ENCODE results near the gene XBP1.
"Not testable (repeated sequence)": the region's sequence is repeated elsewhere in the genome, so short reads cannot be mapped to it uniquely, and the experiment has no call there.

XBP1 gene

GRCh38 chr22:28817919-28818859, 17.8 kb upstream of the XBP1 start:
- no peak for DNase-seq

- DNase-seq = no peak
Measured at GRCh38 chr22:28817064-28817463, 16.7 kb upstream of the XBP1 start.

GRCh38 chr22:28815729-28816128, 15.4 kb upstream of the XBP1 start:
- DNase-seq = no peak

GRCh38 chr22:28815111-28815510, 14.7 kb upstream of the XBP1 start:
- no peak for DNase-seq

GRCh38 chr22:28813772-28814518, 13.6 kb upstream of the XBP1 start:
- DNase-seq = peak in 1 of 14 donors; percentile 18

GRCh38 chr22:28812516-28812915, 12.1 kb upstream of the XBP1 start:
- DNase-seq = no peak

- no peak for DNase-seq
Measured at GRCh38 chr22:28810821-28811491, 10.6 kb upstream of the XBP1 start.

DNA sequence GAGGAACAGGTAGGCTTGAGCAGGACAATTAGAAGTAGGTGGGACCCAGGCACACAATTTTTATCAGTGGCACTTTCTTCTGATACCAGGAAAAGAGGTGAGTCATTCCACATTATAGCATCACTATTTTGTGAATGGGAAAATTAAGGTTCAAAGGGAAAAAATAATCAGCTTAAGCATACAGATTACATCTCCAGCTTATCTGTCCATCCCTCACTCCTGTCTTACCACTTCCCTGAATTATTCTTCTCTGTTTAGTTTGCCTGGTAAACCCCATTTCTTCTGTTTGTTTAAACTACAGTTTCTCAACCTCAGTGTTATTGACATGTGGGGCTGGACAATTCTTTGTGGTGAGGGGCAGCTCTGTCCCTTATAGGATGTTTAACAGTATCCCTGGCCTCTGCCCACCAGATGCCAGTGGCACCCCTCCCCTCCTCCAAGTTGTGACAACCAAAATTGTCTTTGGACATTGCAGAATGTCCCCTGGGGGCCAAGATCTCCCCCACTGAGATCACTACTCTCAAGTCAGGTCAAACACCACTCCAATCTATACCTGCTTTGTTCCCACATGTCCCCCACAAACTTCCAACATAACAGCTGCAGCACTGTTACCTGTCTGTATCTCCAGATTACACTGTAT, 8.5 kb upstream of the XBP1 start:
- DNase-seq = no peak

GRCh38 chr22:28805426-28805825, 5.1 kb upstream of the XBP1 start:
- DNase-seq = not testable (repeated sequence)

- DNase-seq = no peak
Measured at GRCh38 chr22:28802595-28803123, 2.3 kb upstream of the XBP1 start.

GRCh38 chr22:28801845-28802594, 1.7 kb upstream of the XBP1 start:
- DNase-seq = no peak

DNA sequence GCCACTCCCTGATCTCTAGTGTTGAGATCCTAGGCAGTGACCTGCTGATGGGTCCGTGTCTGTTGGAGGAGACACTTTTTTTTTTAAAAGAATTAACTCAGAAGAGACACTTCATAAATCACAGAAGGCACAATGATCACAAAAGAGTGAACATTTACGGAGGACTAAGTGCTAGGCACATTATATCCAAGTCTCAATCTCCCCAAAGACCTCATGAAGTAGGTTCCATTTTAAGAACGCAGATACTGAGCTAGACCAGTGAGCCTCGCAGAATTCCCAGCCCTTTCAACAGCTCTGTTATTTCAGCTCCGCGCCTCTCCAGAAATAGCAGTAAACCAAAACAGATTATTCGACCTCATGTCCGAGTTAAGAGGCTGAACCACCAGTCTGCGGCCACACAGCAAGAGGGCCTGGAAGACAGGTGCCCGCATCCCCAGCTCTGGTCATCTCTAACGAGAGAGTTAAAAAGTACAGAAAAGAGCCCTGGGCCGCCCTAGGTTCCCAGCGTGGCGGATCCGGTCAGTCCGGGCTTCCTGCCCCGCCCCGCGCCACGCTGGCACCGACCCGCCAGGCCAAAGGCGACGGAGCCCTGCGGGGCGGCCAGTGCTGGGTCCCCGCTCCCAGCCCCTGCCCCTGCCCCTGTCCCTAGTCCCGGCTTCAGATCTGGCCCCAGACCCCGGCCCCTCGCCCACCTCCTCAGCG, 612 bp downstream of the XBP1 start:
- DNase-seq = peak in 8 of 14 donors; percentile 35 to 71 (median 62)

DNA sequence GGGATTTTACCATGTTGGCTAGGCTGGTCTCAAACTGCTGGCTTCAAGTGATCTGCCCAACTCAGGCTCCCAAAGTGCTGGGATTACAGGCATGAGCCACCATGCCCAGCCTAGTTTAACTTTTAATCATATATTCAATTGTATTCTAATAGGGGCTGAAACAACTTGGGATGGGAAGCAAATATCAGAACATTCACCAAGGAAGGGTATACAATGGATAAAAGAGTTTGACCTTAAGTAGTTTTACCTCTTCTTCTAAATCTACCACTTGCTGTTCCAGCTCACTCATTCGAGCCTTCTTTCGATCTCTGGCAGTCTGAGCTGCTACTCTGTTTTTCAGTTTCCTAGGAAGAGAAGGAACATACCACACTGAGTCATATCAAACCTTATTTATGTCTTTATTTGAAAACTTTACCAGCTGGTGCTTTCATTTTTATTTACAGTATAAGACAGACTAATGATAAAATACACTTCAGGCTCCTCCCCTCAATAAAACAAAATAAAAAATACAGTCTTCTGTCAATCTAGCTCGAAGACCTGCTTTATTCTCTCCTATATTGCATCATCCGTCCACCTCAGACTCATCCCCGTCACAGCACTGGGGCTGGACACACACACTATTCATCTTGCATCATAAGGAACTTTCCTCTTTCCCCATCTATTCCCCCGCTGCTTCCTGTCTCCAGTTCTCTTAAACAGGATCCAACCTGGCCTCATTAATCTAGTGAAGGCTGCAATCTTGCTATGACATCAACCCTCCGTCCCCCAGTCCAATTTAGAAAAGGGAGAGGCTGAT, 1.4 kb downstream of the XBP1 start:
- DNase-seq = peak in 3 of 14 donors; percentile 11 to 24 (median 14)

- DNase-seq = no peak
Measured at GRCh38 chr22:28795932-28796856, 4.2 kb downstream of the XBP1 start.

DNA sequence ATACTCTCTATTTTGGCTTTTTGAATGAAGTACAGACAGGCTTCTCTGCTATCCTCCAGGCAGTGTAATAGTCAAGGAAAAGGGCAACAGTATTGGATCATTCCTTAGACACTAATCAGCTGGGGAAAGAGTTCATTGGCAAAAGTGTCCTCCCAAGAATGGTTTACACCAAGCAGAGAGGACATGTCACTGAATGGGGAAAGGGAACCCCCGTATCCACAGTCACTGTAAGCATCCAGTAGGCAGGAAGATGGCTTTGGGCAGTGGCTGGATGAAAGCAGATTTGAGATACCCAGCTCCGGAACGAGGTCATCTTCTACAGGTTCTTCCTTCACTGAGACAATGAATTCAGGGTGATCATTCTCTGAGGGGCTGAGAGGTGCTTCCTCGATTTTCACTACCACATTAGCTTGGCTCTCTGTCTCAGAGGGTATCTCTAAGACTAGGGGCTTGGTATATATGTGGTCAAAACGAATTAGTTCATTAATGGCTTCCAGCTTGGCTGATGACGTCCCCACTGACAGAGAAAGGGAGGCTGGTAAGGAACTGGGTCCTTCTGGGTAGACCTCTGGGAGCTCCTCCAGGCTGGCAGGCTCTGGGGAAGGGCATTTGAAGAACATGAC, 5.2 kb downstream of the XBP1 start:
- DNase-seq = no peak

DNA sequence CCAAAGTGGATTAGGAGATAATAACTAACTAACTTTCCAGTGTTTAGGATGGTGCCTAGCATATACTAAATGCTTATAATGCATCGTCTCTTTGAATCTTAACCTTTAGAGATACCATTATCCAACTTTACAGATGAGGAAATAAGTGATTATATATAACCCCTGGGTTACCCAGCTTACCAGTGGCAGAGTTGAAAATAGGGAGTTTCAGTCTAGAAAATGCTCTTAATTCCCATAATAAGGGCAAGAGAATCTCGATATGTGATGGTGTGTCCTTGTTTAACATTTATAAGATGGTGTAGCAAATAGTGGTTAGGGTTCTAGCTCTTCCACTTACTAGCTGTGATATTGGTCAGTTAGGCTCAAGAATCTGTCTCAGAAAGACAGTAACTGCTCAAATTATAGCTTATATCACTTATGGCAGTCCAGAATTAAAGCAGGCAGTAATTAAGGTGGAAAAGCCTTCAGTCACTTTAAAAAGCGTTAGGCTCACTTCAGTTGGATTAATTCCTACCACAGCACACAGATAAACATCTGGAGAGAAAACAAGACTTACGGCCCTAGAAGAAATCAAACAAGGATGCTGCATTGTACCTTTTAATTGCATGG, 6.3 kb downstream of the XBP1 start:
- DNase-seq = no peak

DNA sequence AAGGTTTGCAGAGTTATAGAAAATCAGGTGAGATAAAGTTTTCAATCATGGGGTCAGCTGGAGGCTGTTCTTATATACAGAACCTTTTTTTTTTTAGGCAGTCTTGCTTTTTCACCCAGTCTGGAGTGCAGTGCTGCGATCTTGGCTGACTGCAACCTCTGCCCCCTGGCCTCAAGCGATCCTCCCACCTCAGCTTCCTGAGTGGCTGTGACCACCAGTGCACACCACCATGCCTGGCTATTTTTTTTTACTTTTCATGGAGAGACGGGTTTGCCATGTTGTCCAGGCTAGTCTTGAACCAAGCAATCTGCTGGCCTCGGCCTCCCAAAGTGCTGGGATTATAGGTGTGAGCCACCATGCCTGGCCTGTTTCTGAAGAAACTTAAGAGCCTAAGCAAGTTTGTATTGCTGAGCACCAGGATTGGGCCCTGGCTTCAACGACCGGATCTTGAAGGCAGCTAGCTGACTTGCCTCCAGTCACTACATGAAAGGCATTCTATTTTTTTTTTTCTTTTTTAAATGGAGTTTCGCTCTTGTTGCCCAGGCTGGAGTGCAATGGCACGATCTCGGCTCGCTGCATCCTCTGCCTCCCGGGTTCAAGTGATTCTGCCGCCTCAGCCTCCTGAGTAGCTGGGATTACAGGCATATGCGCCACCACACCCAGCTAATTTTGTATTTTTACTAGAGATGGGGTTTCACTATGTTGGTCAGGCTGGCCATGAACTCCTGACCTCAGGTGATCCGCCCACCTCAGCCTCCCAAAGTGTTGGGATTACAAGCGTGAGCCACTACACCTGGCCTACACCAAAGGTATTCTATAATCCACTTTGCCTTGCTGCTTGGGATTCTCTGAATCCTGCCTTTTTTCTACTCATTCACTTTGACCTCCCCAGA, 7.6 kb downstream of the XBP1 start:
- DNase-seq = no peak
